ENCODE measurements around the gene GPD1.

GPD1 gene

GRCh38 chr12:50102646-50103309 lies 1.0 kb upstream of the GPD1 start:
- no peak for DNase-seq

GRCh38 chr12:50103351-50103750 lies 457 bp upstream of the GPD1 start:
- DNase-seq: no peak

GRCh38 chr12:50104417-50105366 lies 884 bp downstream of the GPD1 start:
- no peak for DNase-seq

- DNase-seq: no peak
Observed at GRCh38 chr12:50105913-50106450, 2.2 kb downstream of the GPD1 start.

- no peak for DNase-seq
Observed at GRCh38 chr12:50106907-50107306, 3.1 kb downstream of the GPD1 start.

- DNase-seq: no peak
Observed at GRCh38 chr12:50107416-50108268, 3.8 kb downstream of the GPD1 start.

GRCh38 chr12:50109319-50109718 lies 5.5 kb downstream of the GPD1 start:
- no peak for DNase-seq

GRCh38 chr12:50110127-50110761 lies 6.4 kb downstream of the GPD1 start:
- DNase-seq: no peak

GRCh38 chr12:50110762-50111351 lies 7.0 kb downstream of the GPD1 start:
- no peak for DNase-seq

GRCh38 chr12:50111395-50111692 lies 7.5 kb downstream of the GPD1 start:
- no peak for DNase-seq

GRCh38 chr12:50111693-50112455 lies 8.1 kb downstream of the GPD1 start, which contains the start of gene COX14:
Gene COX14 (plus strand): TSS chr12:50112236. CDS start chr12:50120044, 7,808 bp downstream.
- DNase-seq: peak; percentile 86

GRCh38 chr12:50112456-50113218 lies 8.8 kb downstream of the GPD1 start:
- DNase-seq: no peak

- no peak for DNase-seq
Observed at GRCh38 chr12:50117057-50117622, 13.3 kb downstream of the GPD1 start.

- DNase-seq: no peak
Observed at GRCh38 chr12:50119387-50119786, 15.6 kb downstream of the GPD1 start.

GRCh38 chr12:50120521-50120920 lies 16.7 kb downstream of the GPD1 start:
- no peak for DNase-seq

GRCh38 chr12:50120953-50121352 lies 17.1 kb downstream of the GPD1 start:
- no peak for DNase-seq

GRCh38 chr12:50121641-50122040 lies 17.8 kb downstream of the GPD1 start:
- no peak for DNase-seq

- no peak for DNase-seq
Observed at GRCh38 chr12:50123203-50123602, 19.4 kb downstream of the GPD1 start.

GRCh38 chr12:50127546-50127945 lies 23.7 kb downstream of the GPD1 start:
- no peak for DNase-seq

GRCh38 chr12:50129290-50129689 lies 25.5 kb downstream of the GPD1 start:
- DNase-seq: no peak

All from cortex of kidney (tissue), 1 donor.